COLO829 (cell line): Measurements from ENCODE around the gene FAM187B.
"Not testable (repeated sequence)": the region's sequence is repeated elsewhere in the genome, so short reads cannot be mapped to it uniquely, and the experiment has no call there.

Experiments
- DNase-seq: peaks from one replicate; pipeline ENCODE4 v3.0.0; 2012; ENCODE audit warnings: low spot score

The FAM187B gene

DNA sequence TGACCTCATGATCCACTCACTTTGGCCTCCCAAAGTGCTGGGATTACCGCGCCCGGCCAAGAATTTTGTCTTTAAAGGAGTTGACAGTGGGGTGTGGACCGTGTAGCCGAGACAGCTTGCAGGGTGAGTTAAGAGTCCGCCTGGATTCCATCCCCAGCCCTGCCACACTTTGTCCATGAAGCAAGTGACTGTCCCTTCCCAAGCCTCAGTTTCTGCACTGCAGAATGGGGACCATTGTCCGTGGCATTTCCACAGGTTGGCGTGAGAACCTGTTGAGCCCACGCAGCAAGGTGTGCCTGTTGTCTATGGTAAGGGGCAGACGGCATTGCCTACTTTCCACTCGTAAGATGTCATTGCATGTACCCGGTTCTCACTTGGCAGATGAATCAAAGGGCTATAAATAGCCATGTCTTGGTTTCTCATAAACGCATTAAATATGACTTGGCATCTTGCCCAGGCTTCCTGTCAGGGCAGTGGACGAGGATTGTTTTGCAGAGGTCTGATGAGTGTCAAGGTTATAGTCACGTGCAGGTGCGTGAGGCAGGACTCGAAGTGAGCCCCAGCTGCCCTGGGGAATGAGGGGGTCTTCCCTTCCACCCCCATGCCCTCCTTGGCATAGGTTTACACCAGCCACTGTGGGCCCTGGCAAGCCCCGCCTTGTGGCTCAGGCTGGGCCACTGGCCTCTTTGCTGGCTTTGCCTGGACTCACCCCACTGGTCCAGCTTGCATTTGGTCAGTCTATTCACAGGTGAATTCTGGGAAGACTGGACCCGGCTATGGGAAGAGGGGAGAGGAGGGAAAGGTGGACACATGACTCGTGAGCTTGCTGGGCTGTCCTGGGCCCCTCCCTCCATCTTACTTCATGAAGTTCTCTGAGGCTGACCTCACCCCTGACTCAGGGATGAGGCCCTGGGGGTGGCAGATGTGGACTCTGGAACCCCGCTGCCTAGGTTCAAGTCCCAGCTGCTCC lies 14.6 kb downstream of the FAM187B start:
- peak; percentile 74 for DNase-seq

DNA sequence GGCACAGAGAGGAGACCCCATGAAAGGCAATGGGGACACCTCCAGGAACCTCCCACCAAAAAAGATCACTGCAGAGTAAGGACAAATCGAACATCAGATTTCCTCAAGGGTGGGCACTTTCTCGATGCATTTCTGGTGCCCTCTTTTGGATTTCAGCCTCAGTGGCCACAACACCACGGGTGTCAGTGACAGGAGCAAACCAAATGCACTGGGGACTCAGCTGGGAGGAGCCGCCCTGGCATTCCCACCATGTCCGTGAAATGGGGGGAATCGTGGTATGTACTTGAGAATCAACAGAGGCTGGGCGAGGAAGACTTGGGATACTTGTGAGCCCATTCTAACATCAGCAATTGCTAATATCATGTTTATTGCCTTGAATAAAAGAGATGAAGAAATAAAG lies 16.3 kb downstream of the FAM187B start:
- DNase-seq = no peak

DNA sequence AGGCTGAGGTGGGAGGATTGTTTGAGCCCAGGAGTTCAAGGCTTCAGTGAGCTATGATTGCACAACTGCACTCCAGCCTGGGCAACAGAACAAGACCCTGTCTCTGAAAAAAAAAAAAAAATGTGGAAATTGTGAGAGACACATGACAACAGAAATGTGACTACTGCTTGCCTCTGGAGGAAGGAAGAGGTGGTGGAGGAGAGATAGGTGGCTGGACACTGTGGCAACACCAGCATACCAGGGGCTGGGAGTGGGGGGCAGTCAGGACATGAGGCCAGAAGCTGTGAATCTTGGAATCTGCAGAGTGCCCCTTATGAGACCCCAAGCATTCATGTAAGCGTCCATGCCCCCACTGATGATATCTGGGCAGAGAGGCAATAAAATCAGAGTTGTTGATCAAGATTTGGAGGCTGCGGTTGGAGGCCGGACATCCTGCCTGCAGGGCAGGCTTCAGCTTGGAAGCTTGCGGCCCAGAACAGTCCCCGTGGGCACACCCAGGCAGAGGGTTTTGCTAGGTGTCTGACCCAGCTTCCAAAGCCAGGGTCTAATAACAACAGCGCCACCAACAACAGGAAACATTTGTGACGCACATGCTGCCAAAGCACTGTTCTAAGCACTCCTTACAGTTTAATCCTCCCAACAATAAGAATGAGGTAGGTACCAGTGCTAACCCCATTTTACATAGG lies 16.9 kb downstream of the FAM187B start:
- DNase-seq = no peak

DNA sequence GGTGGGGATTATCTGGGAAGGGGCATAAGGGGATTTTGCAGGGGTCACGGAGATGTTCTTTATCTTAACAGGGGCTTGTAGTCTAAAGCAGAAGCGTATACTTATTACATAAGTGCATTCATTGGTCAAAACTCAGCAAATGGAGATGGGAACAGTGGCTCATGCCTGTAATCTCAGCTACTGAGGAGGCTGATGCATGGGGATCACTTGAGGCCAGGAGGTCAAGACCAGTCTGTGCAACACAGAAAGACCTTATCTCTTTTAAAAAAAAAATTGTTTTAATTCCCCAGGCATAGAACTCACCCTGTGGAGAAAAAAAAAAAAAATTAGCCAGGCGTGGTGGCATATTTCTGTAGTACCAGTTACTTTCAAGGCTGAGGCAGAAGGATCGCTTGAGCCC lies 18.9 kb downstream of the FAM187B start:
- no peak for DNase-seq

DNA sequence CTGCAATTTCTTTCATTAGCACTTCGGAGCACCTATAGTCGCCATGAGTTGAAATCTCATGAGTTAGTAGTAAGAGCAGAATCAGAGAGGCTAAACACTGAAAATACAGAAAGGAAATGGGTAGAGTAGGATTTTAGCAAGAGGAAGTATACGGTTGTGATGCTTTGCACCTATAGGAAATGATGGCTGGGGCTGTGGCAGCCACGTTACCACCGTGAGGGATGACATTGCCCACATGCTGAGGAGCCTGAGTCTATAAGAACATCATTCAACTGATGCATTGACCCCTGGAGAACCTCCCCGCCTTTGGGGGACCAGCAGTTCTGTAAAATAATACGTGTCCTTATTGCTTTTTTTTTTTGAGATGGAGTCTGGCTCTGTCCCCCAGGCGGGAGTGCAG lies 20.4 kb downstream of the FAM187B start:
- no peak for DNase-seq

DNA sequence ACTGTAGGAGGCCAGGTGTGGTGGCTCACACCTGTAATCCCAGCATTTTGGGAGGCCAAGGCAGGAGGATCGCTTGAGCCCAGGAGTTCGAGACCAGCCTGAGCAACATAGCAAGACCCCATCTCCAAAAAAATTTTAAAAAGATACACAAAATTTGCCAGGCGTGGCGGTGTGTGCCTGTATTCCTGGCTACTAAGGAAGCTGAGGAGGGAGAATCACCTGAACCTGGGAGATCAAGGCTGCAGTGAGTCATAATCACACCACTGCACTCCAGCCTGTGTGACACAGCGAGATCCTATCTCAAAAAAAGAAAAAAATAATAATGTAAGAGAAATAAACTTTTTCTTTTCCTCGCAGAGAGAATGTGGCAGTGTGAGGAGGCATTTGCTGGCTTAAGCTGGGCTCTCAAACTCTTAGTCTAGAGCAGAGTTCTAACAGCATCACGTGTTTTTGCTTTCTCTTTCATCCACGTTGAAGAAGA lies 21.1 kb downstream of the FAM187B start:
- no peak for DNase-seq

DNA sequence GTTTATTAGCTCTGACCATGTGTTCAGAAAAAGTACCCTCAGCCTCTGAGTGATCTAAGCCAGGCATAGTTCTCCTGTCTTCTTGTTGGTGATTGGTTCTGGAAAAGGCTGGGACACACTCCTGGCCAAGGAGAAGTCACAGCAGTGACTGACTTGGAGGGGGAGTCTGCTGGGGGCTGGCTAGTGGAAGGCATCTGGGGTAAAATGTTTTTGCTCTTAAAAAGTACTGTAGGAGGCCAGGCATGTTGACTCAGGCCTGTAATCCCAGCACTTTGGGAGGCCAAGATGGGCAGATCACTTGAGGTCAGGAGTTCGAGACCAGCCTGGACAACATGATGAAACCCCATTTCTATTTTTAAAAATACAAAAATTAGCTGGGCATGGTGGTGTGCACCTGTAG lies 21.7 kb downstream of the FAM187B start:
- DNase-seq = no peak

DNA sequence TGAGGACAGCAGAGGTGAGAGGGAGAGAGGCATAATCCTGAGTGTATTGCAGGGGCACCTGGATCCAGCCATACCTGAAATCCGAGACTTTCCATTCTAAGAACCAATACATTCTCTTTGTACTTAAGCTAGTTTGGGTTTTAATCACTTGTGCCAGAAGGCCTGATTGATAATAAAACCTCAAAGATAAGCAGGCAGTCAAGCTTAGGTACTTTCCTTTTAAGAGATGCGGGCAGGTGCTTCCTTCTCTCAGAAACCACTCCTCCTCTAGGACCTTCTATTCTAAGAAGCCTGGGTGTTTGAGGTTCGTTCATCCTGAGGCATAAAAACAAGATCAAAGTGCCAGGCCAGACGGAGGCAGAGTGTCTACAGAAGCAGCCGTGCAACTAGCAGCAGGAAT lies 22.2 kb downstream of the FAM187B start:
- DNase-seq = no peak

DNA sequence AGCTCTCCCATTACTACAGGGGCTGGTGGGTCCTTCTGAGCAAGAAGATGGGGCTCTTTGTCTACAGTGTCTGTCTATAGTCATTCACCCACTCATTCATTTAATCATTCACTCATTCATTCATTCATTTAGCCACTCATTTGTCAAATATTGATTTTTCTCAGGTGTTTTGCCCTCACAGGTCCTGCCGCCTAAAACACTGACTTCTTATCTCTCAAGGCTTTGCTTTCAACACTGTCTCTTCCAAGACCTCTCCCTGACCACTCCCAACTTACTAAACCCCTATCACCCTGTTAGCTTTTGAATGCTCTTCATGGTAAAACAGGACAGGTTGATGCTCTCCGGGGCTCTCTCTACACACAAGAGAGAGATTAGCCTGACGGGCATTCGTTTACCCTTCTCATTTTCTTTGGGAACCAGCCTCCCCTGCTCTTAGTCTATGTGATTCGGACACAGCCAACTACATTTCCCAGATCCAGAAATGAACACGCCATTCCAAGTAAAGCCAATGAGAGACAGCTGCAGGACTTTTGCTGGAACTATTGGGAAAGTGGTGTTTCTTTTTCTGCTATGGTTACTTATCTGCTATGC lies 22.7 kb downstream of the FAM187B start:
- no peak for DNase-seq

DNA sequence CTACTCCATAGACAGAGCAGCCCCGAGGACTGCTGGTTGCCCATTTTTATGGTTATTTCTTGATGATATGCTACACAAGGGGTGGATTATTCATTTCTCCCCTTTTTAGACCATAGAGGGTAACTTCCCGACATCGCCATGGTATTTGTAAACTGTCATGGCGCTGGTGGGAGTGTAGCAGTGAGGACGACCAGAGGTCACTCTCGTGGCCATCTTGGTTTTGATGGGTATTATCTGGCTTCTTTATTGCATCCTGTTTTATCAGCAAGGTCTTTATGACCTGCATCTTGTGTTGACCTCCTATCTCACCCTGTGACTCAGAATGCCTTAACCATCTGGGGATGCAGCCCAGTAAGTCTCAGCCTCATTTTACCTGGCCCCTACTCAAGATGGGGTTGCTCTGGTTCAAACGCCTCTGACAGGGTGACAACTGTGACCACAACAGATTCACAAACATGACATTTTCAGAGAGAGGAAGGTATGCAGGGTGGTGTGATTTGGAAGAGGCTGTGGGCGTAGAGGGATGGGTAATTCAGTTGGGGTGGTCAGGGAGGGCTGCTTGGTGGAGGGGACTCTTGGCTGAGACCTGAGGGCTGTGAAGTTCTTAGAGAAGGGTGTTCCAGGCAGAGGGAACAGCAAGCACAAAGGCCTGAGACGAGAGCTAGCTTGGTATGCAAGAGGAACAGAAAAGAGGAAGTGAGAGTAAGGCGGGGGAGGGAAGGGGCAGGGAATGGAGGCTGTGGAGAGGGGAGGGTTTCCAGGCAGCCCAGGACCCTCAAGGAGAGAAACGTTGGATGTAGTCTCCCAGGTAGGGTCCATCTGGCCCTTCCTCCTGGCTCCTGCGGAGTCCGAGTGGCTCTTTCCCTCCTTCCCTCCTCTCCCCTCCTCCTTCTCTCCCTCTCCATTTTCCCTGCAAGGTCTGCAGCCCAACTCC lies 23.5 kb downstream of the FAM187B start:
- DNase-seq = no peak

DNA sequence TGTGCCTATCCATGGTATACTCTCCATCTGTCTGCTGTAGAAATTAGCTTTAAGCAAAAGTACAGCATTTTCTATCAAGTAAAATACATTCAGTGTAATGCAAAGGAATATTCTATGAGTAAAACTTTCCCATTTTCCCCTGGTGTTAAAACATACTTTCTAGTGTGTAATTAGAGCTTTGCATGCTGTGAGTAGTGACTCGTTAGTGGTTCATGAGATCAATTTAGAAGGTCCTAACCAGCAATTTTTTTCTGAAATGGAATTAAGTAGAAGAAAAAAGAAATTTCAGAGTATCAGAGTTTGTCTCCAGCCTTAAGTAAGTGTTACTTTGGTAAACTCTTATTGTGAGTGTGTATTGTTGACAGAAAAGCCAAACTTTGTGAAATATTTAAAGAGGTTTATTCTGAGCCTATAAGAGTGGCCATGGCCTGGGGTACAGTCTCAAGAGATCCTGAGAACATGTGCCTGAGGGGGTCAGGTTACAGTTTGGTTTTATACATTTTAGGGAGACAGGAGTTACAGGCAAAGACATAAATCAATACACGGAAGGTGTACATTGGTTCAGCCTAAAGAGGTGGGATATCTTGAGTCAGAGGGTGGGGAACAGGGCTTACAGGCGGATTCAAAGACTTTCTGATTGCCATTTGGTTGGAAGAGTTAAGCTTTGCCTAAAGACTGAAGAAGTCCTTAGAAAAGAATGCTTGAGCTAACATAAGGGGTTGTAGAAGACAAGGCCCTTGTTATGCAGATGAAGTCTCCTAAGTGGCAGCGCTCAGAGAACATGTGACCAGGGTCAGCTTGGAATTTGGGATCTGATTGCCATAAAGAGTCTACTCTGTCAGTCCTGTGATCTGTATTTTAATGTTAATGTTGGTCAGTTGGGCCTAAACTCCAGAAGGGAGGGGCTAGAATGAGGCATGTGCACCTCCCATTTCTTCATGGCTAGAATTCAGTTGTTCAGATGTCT lies 25.5 kb downstream of the FAM187B start:
- DNase-seq = no peak

DNA sequence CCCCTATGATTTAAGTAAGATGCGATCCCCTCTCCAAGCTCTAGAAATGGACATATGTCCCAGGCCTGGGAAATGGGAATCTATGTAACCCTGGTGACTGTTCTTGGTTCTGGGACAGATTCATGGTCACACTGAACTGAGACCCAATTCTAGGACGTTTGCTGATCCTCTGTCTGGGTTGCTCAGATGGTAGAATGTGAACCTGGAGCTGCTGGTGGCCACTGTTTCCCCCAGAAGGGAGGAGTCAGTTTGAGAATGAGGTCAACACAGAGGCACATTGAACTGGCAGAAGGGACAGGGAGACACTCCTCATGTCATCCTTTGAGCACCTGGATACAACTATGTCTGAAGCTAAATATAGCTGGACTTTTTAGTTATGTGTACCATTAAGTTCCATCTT lies 29.1 kb downstream of the FAM187B start:
- DNase-seq = no peak

DNA sequence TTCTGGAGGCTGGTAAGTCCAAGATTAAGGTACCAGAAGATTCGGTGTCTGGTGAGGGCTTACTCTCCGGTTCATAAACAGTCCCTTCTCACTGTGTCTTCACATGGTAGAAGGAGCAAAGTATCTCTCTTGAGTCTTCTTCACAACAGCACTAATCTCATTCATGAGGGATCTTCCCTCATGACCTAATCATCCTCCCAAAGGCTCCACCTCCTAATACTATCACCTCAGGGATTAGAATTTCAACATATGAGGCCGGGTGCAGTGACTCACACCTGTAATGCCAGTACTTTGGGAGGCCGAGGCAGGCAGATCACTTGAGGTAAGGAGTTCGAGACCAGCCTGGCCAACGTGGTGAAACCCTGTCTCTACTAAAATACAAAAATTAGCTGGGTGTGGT lies 31.7 kb downstream of the FAM187B start:
- DNase-seq = not testable (repeated sequence)

DNA sequence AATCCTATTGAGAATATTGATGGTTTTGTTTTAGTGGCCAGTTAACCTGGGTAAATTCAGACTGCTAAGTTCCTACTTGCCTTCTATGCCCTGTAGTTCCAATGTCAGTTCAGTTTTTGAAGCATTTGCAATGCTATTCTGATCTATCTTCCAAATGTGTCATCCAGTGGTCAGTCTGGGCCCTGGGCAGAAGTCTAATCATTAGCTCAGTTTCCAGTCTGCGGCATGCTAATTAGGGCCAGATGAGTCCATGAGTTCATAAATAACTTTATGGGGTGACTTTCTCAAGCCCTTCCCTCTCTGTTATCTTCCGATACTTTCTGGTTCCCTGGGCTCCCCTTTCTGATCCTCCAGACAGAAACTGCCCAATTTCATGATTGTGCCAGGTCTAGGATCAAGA lies 32.7 kb downstream of the FAM187B start:
- no peak for DNase-seq

DNA sequence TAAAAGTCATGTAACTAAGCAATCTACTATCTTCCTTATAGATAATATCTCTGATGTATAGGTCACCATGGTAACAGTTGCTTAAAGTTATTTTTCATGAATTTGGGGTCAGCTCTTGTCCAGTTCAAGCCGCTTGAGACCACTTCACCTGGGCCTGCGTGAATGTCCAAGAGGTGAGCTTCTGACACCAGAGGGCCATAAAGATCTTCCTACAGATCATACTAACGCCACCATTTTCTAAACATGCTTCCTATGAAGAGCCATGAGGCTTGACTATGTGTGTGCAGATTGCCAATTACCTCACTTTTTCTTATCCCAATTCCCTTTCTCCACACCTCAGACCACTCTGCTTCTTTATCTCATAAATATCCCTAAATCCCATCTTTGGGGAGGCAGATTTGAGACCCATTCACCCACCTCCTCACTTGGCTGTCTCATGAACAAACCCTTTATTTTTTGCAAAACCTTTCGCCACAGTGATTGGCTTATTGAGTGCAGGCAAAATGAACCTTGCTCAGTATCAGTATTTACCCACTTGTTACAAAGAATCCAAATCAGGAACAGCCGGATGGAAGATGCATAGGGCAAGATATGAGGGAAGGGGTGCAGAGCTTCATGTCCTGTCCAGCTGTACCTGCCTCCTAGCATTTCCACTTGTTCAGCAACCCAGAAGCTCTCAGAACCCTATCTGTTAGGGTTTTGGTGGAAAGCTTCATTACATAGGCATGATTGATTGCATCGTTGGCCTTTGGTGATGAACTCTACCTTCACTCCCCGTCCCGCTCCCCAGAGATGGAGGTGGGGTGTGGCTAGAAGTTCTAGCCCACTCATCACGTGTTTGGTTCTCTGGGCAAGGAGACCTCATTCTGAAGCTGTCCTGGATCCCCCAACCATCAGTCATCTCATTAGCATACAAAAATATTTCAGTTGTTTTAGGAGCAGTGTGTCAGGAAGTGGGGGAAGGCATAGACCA lies 34.2 kb downstream of the FAM187B start:
- DNase-seq = no peak

DNA sequence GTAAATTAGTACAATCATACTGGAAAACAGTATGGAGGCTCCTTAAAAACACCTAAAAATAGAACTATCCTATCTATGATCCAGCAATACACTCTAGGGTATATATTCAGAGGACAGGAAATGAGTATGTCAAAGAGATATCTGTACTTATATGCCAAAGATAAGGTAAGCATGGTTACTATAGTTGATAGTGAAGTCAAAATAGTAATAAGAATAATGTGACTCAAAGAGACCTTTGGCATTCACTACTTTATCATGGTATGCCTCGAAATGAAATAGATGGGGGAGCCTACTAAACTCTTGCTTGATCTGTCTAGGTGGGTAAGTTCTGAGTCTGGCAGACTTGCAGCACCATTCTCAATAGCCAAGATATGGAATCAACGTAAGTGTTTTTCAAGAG lies 43.7 kb downstream of the FAM187B start:
- DNase-seq = no peak

DNA sequence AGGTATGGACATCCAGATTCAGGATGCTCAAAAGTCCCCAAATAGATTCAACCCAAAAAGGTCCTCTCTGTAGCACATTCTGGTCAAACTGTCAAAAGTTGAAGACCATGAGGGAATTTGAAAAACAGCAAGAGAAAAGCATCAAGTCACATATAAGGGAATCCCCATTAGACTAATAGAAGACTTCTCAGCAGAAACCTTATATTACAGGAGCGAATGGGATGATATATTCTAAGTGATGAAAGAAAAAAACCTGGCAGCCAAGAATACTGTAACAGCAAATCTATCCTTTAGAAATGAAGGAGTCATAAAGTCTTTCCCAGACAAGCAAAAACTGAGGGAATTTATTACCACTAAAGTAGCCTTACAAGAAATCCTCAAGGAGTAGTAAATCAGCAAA lies 44.3 kb downstream of the FAM187B start:
- DNase-seq = no peak

DNA sequence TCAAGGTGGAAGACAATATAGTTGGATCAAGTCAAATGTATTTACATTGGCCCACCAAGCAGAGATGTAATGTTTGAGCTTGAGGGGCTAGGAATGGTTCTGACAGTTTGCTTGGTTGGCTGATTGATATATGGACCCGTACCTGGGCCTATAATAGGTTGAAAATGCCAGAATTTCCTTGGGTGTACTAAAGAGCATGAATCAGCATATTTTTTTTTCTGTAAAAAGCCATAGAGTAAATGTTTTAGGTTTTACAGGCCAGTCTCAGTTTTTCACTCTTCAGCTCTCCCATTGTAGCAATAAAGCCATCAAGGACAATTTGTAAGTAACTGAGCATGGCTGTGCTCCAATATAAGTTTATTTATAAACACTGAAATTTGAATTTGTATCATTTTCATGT lies 47.2 kb downstream of the FAM187B start:
- no peak for DNase-seq

DNA sequence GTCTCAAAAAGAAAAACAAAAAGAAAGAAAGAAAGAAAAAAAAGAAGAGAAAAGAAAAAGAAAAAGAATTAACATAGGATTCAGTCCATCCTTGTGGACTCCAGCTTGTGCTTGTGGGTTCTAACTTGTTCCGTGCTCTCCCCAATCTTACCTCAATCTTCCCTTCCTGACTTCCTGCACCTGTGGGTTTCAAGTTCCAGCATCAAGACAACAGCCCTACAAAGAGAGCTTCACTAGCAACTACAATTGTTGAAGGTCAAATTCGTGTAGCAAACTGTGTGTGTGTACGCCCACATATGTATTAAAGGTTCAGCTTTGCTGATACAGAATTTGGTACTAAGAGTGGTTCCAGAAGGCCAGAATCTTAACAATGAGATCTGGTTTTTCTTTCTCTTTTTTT lies 48.7 kb downstream of the FAM187B start:
- DNase-seq = no peak
